NCI-H2081 treated with DMSO at 0.1 percent for 48 hours (cell line): ENCODE measurements around the gene OR8H1.

Experiments used
- DNase-seq: peaks from one replicate; lab custom pipeline; 2025; lab: John Stamatoyannopoulos, UW

Gene OR8H1, protein sequence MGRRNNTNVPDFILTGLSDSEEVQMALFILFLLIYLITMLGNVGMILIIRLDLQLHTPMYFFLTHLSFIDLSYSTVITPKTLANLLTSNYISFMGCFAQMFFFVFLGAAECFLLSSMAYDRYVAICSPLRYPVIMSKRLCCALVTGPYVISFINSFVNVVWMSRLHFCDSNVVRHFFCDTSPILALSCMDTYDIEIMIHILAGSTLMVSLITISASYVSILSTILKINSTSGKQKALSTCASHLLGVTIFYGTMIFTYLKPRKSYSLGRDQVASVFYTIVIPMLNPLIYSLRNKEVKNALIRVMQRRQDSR

GRCh38 chr11:56292154-56292553 is at the start of gene OR8H1:
TSS of gene OR8H1 (minus strand) at chr11:56292254. CDS start at chr11:56291062, 1,192 bp downstream.
- DNase-seq: no peak

DNA sequence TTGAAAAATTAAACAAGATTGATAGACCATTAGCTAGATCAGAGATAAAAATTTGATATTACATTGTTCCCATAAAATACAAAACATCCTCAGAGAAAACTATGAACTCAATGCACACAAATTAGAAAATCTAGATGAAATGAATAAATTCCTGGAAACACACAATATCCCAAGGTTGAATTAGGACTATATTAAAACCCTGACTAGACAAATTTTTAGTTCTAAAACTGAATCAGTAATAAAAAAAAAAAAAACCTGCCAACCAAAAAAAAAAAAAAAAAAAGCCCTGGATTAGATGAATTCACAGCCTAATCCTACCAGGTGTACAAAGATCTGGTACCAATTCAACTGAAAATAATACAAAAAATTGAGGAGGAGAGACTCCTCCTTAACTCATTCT is 48.2 kb upstream of the OR8H1 start:
- no peak for DNase-seq

DNA sequence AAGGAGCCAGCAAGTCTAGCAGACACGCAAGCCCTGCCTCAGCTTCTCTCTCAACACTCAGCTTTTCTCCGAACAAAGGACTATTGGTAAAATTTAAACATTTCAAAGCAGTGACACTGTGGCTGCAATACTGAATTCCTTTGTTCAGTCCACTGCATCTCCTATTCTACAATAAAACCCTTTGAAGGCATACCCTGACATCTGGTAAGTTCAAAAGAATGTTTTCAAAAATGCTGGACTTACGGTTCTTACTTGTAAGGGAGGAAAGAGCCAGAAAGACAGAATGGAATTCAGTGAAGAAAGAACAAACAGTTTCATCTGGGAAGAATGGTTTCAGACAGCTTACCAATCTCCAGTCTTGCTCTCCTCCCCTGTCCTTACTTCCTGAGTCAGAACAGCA is 41.1 kb upstream of the OR8H1 start:
- no peak for DNase-seq

DNA sequence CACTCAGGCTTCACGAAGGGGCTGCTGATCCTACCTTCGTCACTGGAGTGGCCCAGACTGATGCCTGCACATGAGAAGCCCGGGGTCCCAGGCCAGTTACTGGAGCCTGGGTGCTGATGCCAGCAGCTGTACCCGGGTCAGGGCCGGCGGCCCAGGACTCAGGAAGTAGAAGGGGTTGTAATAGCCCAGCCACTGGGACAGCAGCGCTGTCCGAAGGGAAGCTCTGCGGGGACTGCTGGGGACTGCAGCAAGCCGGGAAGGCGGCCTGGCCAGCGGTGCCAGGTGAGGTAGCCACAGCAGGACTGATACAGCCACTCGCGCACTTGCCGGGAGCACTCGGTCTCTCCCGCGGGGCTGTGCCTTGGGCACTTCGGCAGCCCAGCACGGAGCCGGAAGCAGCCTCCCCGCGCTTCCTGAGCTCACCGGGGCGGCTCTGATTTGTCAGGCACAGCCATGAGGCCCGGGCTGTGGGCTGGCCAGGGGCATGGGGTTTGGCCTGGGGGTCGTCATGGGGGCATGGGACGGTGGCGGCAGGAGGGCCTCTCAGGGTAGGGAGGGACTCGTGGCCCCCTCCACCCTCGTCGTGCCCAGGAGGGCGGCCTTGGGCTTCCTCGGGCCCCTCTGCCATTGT is 39.9 kb upstream of the OR8H1 start:
- no peak for DNase-seq

DNA sequence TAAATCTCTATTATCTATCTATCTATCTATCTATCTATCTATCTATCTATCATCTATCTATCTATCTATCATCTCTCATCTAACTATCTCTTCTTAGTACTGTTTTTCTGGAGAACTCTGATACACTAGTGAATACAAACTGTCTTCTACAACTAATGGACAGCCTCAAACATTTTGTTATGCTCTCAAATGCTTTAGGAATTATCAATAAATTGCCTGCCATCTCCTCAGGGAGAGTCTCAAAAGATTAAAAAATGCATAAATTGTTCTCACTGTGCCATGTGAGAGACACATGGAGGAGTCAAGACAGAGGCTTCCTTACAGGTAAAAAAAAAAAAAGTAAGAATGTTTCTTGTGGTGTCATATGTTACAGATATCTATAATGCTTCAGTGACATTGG is 22.8 kb upstream of the OR8H1 start, which contains the start of gene OR8K3:
TSS of gene OR8K3 (plus strand) at position 301 of the 400 bp plus-strand sequence. CDS start 3,163 bp downstream, outside the sequence.
- no peak for DNase-seq

GRCh38 chr11:56307836-56308235 is 15.8 kb upstream of the OR8H1 start:
- DNase-seq: no peak

DNA sequence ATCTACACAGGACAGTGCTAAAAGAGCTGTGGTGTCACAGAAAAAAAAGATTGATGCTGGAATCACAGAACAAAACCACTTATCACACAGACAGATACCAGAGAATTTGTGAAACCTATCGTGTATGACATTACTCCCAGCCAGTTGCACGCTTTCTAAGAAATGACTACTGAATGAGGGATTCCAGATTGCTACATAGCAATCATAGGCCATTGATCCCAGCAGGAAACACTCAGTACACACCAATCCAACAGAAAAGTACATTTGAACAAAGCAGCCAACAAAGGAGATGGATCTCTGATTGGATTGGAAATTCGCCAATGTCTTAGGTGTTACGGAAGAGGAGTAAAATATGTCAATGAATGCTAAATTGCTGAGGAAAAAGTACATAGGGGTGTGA is 4.8 kb upstream of the OR8H1 start:
- no peak for DNase-seq

DNA sequence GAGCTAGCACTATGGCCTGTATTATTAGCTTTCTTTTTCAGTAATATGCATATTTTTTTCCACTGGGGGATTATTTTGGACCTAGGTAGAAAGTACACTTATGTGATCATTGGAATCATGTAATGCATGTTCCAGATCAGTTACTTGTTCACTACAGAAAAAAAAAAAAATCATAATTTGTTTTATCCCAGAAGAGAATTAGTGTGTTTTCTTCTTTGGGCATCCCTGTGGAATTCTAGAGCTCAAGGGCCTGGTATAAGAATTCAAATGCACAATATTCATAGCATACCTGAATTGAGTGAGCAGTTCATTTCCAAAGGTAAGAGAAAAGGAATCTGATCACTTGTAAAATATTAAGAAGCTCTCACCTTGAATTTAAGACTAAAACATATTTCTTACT is 18.2 kb downstream of the OR8H1 start, which contains the start of gene OR5T1:
TSS of gene OR5T1 (plus strand) at position 301 of the 400 bp plus-strand sequence. CDS start 1,485 bp downstream, outside the sequence.
- DNase-seq: no peak

- no peak for DNase-seq
These were observed 21.0 kb downstream of the OR8H1 start for GRCh38 chr11:56271092-56271491.

GRCh38 chr11:56251954-56252353 is 40.1 kb downstream of the OR8H1 start, which contains the start of gene OR5T3:
TSS of gene OR5T3 (plus strand) at chr11:56252254. CDS start at chr11:56252254, 0 bp downstream.
- DNase-seq: no peak
